Kidney tubule cell (primary cell): ENCODE results near the gene FAM222A.

Experiments
- DNase-seq: peaks from one replicate; pipeline ENCODE4 v3.0.0-alpha.2; 2018; ENCODE audit warnings: low spot score

The FAM222A gene

GRCh38 chr12:109710747-109711595 lies 2.7 kb upstream of the FAM222A start:
- DNase-seq: peak; percentile 50

GRCh38 chr12:109711596-109712461 lies 1.8 kb upstream of the FAM222A start:
- no peak for DNase-seq

GRCh38 chr12:109714141-109714912 lies 702 bp downstream of the FAM222A start:
- DNase-seq: peak; percentile 51

GRCh38 chr12:109714913-109715244 lies 1.3 kb downstream of the FAM222A start:
- DNase-seq: no peak

DNA sequence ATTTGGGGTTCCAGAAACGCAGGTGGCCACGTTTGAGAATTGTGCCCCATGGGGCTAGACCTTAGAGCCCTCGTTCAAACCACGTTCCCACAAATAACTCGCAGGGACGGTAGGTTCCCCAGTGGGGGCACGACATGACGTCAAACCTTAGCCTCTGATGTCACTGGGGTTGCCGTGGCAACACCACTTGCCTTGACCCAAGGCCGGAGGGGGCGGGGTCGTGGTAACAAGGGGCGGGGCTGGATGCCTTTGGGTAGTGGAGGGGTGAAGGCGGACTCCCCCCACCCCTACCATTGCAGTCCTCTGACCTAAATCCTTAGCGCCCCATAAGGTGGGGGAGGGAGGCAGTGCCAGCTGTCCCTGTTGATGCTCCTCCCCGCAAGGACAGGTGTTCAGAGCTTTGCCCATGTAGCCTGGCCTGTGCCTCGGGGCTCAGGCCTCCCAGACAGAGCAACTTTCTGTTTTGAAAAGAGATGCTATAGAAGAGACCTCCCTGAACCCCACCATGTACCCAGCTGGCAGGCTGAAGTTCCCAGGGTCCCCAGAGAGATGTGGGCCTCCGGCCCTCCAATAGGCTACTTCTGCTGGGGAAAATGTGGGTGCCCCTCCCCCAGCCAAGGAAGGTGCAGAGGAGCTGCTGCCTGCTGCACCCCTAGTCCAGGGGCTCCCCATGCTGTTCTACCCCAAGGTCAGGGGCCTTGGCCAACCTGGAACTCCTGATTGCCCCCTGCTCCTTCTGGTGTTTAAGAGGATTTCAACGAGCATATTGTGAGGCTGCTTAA lies 1.9 kb downstream of the FAM222A start:
- no peak for DNase-seq

- no peak for DNase-seq
Measured at GRCh38 chr12:109716092-109716479, 2.5 kb downstream of the FAM222A start.

GRCh38 chr12:109716512-109717389 lies 3.1 kb downstream of the FAM222A start:
- DNase-seq: no peak

- DNase-seq: no peak
Measured at GRCh38 chr12:109717390-109718357, 4.0 kb downstream of the FAM222A start.

DNA sequence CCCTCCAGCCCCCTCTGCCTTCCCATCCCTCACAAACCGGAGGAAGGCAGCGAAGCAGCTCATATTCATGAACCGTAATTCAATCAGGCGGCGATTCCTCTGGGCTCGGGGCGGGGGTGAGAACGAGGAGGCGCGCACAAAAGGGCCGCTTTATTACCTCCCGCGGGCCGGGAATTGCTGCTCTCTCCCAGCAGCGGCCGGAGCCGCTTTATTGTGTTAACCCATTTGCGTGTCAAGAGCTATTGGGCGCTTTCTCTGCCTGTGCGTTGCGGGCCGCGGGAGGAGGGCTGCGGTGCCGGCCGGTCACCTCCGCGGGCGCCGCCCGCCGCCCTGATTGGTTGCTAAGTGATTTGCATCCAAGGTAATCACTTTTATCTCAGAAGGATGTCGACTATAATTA lies 4.8 kb downstream of the FAM222A start:
- no peak for DNase-seq

GRCh38 chr12:109719123-109720022 lies 5.7 kb downstream of the FAM222A start:
- peak; percentile 27 for DNase-seq

DNA sequence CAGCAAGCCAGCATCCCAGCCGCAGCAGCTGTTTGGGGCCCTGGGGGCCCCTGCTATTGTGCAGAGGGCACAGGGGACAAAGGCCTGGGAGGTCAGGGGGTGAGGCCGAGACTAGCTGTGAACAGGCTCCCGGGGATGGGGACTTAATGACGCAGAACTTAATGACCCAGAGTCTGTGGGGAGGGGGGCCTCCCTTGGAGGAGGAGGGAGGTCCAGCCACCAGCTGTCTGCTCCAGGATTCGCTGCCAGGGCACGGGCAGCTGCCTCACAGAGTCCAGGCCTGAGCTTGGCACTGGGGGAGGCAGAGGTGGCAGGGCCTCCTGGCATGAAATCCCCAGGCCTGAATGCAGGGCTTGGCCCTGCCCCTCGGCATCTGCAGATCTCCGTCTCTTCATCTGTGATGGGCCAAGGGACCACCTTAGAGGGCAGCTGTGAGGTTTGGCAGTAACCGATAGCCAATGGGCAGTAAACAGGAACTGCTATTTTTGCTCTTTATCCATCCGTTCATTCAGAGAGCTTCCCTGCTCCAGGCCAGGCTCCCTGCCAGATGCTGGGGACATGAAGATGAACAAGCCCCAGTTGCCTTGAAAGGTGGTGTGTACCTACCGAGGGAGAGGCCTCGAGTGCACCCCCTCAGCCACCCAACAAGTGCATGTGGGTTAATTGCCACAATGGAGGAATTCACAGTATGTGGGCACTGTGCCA lies 6.7 kb downstream of the FAM222A start:
- no peak for DNase-seq

DNA sequence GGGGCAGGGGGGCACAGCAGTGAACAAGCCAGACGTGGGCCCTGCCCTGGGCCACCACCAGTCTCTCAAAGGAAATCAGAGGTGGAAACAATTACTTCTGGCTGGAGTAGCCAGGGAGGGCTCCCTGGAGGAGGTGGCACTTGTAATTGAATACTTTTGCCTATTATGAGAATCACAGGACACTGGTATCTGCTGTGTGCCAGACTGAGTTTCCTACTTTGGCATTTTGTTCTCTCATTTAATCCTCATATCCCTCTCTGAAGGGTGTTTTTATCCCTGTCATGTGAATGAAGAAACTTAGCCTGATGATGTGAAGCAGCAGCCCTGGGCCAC lies 7.2 kb downstream of the FAM222A start:
- DNase-seq: no peak

- no peak for DNase-seq
Measured at GRCh38 chr12:109721276-109721675, 7.7 kb downstream of the FAM222A start.

- no peak for DNase-seq
Measured at GRCh38 chr12:109722022-109722720, 8.5 kb downstream of the FAM222A start.

GRCh38 chr12:109722721-109723094 lies 9.1 kb downstream of the FAM222A start:
- DNase-seq: no peak

DNA sequence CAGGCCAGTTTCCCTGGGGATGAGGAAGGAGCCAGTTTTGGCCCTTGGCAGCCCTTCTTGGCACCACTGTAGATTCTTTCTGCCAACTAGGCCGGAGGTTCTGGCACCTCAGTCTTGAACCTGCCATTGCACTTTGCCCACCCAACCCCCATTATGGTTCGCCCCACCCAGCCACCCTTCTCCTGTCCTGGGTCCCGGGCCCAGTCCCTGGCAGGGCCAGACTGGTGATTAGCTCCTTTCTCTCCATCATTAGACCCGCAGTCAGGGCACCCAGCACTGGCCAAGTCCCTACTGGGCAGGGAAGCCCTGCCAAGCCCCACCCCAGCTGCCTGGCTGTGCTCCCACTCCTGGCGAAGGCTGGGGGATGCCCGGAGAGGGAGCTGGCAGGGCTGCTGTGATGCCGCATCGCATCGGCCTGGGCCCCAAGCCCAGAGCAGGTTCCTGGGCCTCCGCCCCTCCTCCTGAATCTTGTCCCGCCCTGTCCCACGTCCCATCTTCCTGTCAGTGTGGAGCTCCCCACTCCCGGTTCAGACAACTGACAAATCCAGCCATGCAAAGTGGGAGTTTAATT lies 9.8 kb downstream of the FAM222A start:
- DNase-seq: no peak

GRCh38 chr12:109724321-109724892 lies 10.8 kb downstream of the FAM222A start:
- no peak for DNase-seq
